HG02852 (cell line): ENCODE data around the gene RASA3.
A peak's percentile ranks its signal among the peaks of the same experiment; 100 is the strongest.

Source experiments
- ATAC-seq: cut with Tn5 transposase; IDR thresholded peaks from one replicate; pipeline ENCODE4 v1.9.1; 2021; ENCODE audit warnings: mild to moderate bottlenecking, moderate library complexity; ENCODE audit not compliant: unreplicated experiment

RASA3 gene

DNA sequence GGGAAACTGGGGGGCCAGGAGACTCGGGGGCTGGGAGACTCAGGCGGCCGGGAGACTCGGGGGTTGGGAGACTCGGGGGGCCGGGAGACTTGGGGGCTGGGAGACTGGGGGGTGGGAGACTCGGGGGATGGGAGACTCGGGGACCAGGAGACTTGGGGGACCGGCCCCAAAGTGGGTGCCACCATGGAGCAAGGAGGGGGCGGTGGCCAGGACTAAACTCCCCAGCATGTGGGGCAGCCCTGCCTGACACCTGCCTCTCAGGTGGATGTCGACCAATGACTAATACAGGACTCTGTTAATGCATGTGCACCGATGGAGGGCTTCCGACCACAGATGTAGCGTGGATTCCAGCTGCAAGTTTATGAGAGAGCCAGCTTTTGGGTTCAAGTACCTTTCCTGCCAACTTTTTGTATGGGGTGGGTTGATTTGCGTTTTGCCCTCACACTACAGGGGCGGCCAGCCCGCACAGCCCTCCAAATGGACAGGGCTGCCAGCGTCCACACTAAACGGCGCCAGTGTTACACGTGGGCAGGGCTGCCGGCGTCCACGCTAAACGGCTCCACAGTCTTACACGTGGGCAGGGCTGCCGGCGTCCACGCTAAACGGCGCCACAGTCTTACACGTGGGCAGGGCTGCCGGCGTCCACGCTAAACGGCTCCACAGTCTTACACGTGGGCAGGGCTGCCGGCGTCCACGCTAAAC lies 62.2 kb downstream of the RASA3 start:
- no peak for ATAC-seq

DNA sequence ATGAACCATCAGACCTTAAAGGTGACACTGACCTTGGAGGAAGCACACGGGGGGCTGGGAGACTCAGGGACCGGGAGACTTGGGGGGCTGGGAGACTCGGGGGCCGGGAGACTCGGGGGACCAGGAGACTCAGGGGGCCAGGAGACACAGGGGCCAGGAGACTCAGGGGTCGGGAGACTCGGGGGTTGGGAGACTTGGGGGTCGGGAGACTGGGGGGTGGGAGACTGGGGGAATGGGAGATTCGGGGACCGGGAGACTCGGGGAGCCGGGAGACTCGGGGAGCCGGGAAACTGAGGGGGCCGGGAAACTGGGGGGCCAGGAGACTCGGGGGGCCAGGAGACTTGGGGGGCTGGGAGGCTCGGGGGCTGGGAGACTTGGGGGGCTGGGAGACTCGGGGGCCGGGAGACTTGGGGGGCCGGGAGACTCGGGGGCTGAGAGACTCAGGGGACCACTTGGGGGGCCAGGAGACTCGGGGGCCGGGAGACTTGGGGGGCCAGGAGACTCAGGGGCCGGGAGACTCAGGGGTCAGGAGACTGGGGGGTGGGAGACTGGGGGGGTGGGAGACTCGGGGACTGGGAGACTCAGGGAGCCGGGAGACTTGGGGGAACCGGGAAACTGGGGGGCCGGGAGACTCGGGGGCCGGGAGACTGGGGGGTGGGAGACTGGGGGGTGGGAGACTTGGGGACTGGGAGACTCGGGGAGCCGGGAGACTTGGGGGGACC lies 62.9 kb downstream of the RASA3 start:
- no peak for ATAC-seq

DNA sequence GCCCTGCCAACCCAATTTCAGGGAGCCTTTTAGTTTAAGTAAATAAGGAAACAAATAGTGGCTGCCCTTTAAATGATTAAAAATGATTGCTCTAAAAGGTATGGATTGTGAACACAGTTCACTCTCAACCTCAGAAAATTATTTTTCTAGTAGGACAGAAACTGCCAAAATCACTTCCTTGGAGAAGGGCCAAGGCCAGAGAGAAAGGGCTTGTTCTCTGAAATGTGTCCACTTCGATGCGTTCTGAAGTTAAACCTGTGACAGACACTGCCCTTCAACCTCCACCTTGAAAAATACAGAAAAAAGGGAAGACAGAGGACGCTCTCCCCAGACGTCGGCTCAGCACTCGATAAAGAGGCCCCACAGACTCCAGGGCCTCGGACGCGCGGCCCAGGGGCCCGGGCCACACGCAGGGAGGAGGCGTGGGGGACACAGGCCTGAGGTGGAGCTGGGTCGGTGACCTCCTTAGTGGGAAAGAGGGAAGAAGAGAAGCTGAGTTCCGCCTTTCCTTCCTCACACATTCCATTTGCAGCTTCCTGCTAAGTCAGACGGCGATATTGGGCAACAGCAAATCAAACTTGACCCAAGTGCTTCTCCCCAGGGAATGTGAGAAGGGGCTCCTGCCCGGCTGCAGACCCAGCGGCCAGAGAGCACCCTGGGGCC lies 63.6 kb downstream of the RASA3 start:
- no peak for ATAC-seq

DNA sequence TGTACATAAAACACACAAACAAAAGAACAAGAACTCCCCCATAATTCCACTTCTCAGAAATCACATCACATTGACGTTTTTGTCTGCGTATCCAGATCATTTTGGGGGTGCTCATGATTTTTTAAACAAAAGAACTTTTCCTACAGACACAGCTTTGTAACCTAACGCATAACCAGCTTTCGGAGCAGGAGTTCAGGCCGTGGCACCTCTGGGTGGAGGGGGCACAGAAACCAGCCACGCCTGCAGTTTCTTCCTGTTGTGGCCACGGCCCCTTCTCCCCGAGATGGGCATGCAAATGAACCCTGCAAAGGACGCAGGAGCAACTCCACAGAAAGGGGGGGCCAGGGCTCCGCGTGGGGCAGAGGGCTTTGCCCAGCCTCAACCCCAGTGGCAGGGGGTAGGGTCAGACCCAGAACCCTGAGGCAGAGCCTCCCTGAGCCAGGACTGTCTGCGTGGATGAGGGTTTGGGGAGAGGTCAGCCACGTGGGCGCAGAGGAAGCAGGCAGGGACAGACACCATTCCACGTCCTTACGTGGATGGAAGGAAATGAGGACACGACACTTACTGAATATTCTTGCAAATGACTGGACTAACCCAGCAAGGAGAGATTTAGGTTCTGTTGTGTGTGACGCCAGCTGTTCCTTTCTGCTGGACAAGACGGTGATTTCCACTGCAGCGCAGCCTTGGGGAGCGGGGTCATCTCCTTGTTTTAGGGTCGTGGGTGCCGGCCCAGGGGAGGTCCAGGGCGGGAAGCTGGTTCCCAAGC lies 64.4 kb downstream of the RASA3 start:
- ATAC-seq = no peak

DNA sequence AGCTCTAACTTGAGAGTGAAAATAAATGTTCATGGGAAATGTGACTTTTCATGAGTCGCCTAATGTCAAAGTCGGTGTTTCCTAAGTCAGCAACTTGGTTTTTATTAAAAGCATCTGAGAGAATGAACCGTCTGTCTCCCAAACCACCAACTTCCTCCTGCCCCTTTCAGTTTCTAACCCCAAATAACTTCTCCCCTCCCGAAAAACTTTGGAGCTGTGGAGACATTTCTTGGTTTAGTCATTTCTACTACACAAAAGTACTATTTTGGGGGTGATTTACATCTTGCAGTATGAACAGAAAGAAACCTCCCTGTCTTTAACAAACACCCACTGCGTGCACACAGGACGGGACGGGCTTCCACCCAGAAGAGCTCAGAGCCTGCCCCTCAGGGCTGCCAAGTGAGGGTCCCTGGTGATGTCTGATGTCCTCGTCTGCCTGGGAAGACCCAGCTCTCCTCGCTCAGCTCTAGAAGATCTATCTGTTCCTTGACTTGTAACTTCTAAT lies 65.0 kb downstream of the RASA3 start:
- peak; percentile 56 for ATAC-seq

DNA sequence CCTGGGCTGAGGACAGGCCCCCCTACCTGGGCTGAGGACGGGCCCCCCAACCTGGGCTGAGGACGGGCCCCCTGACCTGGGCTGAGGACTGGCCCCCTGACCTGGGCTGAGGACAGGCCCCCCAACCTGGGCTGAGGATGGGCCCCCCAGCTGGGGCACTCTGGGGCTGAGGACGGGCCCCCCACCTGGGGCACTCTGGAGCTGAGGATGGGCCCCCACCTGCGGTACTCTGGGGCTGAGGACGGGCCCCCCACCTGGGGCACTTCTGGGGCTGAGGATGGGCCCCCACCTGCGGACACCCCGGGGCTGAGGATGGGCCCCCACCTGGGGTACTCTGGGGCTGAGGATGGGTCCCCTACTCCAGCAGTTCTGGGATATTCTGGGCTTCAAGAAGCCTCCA lies 65.5 kb downstream of the RASA3 start:
- no peak for ATAC-seq

DNA sequence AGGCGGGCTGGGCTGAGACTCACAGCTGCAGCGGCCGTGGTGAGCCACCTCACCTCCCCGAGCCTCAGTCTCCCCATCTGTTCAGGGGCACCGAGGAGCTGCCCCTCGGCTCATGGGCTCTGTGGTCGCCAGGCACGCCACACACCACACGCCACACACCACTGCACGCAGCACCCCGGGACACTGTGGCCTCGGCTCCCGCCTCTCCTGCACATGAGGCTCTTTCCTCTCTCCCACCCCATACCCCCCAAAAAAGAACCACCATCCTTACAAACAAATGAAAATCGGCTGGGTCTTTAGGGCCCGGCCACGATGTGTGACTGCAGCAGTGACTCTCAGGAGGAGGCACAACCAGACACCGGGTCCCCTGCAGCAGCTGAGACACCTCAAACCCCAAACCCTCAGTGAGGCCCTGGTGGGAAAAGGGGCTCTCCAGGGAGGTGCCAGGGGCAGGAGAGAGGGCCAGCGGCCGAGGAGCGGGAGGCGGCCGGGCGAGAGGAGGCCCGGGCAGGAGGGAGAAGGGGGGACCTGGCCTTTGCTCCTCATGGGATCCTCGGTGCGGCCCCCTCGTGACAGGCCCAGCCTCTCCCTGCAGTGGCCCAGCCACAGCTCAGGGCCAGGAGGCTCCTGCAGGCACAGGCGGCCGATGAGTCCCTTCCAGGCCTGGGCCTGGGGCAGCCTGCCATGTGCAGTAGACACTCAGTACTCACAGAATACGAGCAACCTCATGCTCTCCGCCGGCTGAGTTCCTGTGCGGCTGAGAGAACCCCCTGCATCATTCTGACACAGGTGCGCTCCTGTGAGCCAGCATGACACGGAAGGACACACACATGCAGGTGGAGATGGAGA lies 66.3 kb downstream of the RASA3 start:
- ATAC-seq = peak; percentile 1

DNA sequence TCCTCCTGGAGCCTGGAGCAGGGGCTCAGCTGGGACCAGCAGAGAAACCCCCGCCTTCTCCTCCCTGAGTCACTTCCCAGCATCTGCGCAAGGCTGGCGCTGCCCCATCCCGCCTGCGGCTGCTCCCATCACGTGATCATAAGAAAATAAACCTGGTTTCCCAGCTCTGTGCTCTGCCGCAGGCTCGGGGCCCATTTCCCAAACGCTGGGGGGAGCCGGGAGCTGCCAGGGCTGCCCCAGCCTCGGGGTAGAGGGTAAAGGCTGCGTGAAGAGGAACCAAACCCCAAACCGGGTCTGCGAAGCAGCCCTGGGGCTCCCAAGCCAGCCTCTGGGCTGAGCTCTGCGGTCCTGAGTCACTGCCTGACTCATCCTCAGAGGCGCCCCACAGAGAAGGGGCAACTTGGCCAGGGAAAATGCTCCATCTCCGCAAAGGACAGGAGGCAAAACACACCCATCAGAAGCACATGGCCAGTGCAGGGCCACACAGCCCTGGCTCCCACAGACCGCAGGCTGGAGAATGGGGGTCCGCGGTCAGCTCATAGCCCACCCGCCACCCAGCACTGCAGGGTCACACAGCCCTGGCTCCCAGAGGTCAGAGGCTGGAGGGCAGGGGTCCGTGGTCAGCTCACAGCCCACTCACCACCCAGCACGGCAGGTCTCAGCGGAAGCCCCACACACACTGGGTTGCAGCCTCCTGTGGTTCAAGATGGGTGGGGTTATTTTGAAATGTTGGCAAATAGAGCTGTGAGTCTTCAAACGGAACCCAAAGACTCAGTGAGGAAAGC lies 67.1 kb downstream of the RASA3 start:
- peak; percentile 40 for ATAC-seq

DNA sequence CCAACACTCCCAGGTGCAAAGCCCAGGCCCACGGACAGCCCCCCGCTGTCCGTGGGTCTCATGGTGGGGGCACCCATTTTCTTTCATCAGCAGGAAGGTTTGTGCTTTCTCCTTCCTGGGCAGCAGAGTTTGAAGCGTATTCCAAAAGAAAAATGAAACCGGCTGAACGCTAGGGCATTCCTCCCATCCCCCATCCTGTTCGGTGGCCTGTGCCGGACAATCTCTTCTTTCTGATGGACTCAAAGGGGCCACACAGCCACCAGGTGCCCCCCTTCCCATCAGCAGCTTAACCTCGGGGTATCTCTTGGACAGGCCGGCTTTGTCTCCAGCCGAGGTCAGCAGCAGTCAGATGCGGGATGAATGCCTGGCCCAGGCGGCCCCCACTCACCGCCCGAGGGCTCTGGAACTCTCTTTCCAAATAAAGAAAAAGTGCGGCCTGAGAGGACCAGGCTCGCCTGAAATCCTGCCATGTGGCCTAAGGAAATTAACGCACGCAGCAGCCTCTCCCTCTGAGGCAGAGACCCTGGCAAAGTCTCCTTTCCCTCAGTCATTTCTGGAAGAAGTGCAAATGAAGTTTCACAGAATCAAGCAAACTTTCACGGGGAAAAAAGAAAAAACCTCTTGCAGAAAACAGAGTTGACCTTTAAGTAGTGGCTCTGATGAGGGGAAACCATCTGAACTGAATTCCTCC lies 67.8 kb downstream of the RASA3 start:
- no peak for ATAC-seq

DNA sequence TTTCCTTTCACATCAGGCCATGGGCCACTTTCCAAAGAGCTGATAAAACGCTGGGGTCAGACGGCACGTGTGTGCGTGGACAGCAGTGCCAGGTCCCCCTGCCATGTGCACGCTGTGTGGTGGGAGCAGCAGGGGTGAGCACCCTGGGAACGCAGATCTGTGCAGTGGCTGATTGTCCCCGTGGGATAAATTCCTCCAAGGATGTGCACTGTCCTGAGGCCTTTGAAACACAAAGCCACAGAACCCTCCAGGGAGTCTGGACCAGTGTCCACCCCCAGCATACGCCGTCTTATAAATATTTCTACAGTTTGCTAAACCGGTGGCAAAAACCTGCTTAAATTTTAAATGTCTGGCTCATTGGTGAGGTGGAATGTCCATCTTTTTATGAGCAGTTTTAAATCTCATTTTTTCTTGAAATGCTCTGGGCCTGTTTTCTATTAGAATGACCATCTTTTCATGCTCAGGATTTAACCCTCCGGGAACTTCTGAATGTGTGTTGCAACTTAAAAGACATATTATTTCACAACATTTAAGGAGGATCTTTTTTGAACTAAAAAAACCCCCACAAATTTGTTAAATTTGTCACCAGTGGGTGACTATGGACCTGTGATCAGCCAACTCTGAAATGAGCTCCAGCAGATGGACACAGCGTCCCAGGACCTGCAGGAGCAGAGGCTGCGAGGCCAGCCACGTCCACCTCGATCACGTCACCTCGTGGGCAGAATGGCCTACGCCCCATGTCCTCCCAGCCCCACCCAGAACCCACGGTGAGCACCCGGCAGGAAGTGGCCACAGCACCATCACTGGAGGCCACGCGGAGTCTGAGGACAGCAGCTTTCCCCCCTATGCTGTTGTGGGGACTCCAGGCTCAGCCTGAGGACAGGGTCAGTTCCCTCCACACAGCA lies 68.6 kb downstream of the RASA3 start:
- no peak for ATAC-seq

DNA sequence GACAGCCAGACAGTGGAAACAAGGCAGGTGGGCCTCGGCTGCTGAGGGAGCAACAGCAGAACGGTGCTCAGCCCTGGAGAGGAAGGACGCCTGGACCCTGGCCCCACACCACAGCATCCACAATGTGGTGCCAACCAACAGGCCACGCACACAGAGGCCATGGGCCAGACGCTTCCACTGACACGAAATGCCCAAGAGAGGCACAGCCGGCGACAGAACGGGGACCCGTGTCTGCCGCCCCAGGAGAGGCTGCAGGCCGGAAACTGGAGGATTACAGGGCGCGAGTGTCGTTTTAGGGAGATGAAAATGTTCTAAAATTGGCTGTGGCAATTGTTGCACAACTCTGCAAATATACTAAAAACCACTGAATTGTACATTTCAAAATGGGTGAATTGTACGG lies 69.7 kb downstream of the RASA3 start:
- ATAC-seq = no peak

DNA sequence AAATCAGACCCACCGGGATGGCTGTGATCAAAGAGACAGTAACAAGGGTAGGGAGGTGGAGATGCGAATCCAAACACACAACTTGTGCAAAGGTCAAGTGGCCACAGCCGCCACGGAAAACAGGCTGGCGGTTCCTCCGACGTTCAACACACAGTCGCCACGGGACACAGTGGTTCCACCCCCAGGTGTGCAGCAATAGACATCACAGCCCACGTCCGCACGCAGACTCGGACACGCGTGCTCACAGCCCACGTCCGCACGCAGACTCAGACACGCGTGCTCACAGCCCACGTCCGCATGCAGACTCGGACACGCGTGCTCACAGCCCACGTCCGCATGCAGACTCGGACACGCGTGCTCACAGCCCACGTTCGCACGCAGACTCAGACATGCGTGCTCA lies 70.1 kb downstream of the RASA3 start:
- ATAC-seq = no peak

DNA sequence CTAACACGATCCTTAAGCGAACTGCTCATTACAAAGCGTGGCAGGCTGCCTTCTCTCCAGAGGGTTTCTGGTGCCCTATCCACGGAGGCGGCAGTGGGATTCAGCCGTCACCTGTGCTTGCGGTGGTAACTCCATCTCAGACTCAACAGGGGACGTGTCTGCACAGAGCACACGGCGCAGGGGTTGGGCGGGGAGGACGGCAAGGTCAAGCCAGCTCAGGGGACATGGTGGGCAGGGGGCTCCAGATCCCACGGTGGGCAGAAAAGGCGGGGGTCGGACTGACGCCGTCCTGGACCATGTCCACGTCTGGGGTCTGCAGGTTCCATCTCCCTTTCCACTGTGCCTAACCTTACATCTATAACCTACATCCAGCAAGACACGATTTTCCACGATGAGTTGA lies 70.7 kb downstream of the RASA3 start:
- no peak for ATAC-seq

DNA sequence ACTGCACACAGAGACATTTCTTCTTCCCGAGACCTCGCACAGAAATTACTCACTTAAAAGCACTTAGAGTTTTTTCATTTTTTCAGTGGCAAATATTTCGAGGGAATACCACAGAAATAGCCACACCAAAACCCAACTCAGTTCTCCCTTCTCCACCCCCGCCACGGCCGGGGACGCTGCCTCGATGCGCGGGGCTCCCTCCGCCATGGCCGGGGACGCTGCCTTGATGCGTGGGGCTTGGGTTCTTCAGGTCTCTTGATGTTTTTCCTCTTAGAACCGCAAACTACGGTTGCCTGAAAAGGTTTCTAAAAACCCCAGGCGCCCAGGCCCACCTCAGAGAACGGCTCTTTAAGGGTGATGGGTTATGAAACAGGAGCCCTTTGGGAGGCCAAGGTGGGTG lies 71.4 kb downstream of the RASA3 start:
- no peak for ATAC-seq

DNA sequence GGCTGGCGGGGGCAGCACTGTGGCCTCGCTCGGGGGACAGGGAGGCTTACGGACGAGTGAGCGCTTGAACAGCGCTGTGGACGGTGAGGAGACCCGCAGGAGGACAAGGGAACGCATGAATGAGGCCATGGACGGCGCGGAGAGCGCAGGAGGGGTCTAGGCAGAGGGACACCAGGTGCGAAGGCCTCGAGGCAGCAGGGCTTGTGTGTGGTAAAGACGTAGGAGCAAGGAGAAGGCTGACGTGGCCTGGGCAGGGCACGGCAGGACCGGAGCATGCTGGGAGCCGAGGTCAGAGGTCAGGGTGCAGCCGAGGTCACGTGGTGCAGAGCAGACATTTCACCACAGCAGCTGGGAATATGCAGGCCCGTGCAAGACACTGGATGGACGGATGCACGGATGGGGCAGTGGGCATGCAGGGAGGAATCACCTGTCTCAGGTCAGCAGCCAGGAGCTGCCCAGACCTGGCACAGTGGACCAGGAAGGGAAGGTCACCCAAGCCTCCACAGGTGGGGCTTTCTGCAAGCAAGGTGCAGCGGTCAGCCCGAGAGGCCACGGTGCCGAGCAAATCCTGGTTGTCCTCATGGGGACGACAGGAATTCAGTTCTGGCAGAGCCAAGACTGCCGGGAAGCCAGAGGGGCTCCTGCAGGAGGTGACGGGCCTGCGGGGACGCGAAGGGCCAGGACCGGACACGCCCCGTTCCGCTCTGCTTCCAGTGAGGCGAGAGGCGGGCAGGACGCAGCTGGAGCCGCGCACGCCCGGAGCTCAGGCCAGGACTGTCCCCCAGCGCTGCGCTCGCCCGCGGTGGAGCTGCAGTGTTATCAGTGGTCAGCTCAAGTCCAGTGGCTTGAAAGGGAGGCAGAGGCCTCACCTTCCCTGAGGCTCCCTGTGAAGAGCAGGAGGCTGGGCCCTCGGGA lies 72.2 kb downstream of the RASA3 start:
- no peak for ATAC-seq

DNA sequence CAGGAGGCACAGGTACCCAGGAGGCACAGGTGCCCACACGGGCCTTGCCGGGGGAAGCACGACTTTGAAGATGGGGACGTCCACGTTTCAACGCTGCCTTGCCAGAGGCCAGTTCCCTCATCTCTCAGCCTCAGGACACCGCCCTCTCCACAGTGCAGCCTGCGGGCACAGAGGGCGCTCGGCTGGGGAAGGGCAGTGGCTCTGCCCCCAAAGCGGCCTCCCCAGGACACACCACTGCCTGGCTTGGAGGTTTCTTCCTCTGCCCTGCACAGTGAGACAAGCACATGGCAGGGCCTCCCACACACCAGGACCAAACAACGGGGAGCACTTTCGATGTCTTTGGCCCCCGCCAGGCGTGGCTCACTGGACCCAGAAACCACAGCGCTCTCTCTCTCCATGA lies 73.0 kb downstream of the RASA3 start:
- no peak for ATAC-seq
